GM12875 (cell line): Measurements from ENCODE around the gene STK16.
"Not testable (repeated sequence)": the region's sequence is repeated elsewhere in the genome, so short reads cannot be mapped to it uniquely, and the experiment has no call there.

Source experiments
- H3K4me3 ChIP-seq: one replicate; pipeline ENCODE4 v1.5.1; 2011; ENCODE audit warnings: low read depth, low read length, control low read depth
- TF ChIP-seq, protein P1 (sequence below): IDR thresholded peaks from 2 replicates; pipeline ENCODE4 v1.5.1; 2011; ENCODE audit warnings: low read depth, mild to moderate bottlenecking, control low read depth, inconsistent platforms, low read length, moderate library complexity, borderline replicate concordance; ENCODE audit not compliant: insufficient read depth

The STK16 gene

DNA sequence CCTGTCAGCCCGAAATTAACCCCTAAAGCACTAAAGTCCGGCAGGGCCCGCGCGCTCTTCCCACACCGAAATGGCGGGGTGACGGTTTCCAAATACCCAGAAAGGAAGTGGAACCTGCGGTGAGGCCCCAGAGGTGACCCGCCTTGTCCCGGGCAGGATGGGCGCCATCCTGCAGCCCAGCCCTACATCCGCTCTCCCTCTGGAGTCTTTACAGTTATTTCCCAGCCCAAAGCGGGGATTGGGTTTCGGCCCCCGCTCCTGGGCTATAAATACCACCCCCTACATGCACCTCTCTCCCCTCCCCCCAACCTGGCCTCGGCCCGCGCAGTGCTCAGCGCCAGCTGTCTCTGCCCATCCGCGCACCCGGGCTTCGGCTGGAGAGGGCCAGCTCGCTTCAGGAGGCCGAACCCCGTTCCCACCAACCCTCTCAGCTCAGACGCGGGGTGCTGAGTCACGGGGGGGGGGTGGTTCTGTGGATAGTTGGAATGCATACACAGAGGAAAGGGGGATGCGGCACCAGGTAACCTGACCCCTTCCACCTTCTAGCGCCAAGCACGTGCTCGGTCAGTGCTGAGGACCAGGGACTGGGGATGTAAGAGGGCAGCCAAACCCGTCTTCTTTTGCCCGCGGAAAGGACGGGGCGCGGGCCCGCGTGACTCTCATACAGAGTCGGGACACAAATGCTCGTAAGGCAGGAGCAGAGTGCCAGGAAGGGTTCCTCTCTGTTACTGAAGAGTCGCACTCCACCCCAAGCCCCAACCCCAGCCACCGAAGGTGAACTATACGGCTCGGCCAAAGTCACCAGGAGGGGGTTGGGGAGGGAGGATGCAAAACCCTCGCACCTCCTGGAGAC is 7.8 kb downstream of the STK16 start, which contains the start of gene TUBA4B:
Gene TUBA4B, plus strand, starts transcription at position 344 of the 853 bp plus-strand sequence. Its CDS starts 165 bp downstream, at position 509.
- peak within 1 kb of the TSS; percentile 73 for H3K4me3 ChIP-seq

GRCh38 chr2:219253753-219254589 is 8.7 kb downstream of the STK16 start, which contains the start of gene TUBA4A:
Gene TUBA4A, minus strand, starts transcription at chr2:219253918. Its CDS starts 60 bp downstream, at chr2:219253858.
- TF ChIP-seq, protein P1, sequence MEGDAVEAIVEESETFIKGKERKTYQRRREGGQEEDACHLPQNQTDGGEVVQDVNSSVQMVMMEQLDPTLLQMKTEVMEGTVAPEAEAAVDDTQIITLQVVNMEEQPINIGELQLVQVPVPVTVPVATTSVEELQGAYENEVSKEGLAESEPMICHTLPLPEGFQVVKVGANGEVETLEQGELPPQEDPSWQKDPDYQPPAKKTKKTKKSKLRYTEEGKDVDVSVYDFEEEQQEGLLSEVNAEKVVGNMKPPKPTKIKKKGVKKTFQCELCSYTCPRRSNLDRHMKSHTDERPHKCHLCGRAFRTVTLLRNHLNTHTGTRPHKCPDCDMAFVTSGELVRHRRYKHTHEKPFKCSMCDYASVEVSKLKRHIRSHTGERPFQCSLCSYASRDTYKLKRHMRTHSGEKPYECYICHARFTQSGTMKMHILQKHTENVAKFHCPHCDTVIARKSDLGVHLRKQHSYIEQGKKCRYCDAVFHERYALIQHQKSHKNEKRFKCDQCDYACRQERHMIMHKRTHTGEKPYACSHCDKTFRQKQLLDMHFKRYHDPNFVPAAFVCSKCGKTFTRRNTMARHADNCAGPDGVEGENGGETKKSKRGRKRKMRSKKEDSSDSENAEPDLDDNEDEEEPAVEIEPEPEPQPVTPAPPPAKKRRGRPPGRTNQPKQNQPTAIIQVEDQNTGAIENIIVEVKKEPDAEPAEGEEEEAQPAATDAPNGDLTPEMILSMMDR: 0 out of 2 replicates have a peak, but pooled peaks have one; percentile 2

More for the DNA sequence above, 7.8 kb downstream of the STK16 start, which contains the start of gene TUBA4B:
- TF ChIP-seq, protein P1: 0 out of 2 replicates have a peak, but pooled peaks have one; percentile 0

DNA sequence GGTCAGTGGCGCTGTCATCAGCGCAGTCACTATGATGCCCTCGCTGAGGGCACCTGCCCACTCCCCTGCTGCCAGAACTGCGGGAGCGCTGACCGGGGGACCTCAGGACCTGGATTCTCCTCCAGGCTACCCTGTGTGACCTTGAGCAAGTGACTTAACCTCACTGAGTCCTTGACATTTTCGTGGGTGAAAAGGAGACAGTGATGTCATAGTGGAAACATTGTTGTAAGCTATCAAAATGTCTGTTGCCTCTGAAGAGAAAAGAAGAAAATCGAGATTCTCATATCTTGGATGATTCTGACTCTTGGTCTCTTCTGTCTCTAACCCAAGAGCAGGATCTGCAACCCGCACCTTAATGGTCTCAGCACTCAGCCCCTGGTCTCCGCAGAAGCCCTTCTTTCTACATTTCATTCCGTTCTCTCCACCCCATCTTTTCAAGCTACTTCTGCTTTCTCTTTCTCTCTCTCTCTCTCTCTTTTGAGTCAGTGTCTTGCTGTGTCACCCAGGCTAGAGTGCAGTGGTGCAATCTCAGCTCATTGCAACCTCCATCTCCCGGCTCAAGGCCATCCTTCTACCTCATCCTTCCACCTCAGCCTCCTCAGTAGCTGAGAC is 9.4 kb downstream of the STK16 start:
- H3K4me3 ChIP-seq: peak overlapping the region; percentile 73
- TF ChIP-seq, protein P1: no peak

More at GRCh38 chr2:219253753-219254589, 8.7 kb downstream of the STK16 start, which contains the start of gene TUBA4A:
- H3K4me3 ChIP-seq: peak within 1 kb of the TSS; percentile 73

DNA sequence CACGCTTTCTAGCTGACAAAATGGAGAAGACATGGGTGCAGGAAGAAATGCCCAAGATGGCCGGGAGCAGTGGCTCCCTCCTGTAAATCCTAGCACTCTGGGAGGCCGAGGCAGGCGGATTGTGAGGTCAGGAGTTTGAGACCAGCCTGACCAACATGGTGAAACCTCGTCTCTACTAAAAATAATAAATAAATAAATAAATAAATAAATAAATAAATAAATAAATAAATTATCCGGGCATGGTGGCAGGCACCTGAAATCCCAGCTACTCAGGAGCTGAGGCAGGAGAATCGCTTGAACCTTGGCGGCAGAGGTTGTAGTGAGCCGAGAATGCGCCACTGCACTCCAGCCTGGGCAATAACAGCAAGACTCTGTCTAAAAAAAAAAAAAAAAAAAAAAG is 13.7 kb downstream of the STK16 start:
- not testable (repeated sequence) for H3K4me3 ChIP-seq

- no peak overlapping the region for H3K4me3 ChIP-seq
- TF ChIP-seq, protein P1: no peak
These were observed 16.0 kb downstream of the STK16 start for GRCh38 chr2:219261024-219261855.

DNA sequence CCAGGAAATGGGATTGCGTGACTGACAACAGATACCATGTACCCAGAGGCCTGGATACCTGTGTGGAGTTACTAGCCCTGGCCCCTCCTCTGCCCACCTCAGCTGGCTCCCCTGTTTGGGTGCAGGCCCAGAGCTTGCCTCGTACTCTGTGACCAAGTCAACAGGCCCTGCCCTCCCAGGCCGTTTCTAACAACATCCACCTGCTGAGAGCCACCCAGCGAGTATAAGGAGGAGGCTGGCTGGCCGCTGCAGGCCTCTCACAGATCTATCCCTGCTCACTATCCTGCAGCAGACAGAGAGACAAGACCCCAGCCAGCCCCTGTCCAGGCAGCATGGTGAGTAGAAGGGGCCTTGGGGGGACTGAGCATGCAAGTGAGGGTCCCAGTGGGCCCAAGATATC is 21.0 kb downstream of the STK16 start:
- H3K4me3 ChIP-seq: no peak overlapping the region
- TF ChIP-seq, protein P1: no peak

DNA sequence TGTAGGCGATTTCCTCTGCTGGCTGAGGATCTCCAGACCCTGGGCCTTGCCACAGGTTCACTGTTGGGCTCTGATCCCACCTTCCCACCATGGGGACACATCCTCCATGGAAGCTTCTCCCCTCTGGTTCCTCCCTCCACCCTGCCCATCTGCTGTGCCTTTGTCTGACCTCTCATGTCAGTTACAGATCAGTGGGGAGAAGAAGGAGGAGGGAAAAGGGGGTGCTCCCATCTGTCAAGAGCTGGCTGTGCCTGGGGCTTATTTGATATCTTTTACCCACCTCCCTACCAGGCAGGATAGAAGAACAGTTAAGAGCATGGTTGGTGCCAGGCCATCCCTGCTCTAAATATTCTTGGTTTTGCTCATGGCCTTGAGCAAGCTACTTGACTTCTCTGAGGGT is 21.6 kb downstream of the STK16 start:
- TF ChIP-seq, protein P1: no peak
- no peak overlapping the region for H3K4me3 ChIP-seq
